ENCODE measurements around the gene PRKN.
"Not testable (repeated sequence)": the region's sequence is repeated elsewhere in the genome, so short reads cannot be mapped to it uniquely, and the experiment has no call there.

PRKN gene

GRCh38 chr6:162543221-162543620, 184.3 kb downstream of the PRKN start:
- Histone ChIP-seq H3K9ac (ENCODE audit: low read length in 2 of 2) (no peak overlapping the region), H3K36me3 (ENCODE audit: control insufficient read depth in 2 of 2, insufficient read depth in 2 of 2, low read length in 2 of 2) (no peaks in the 10 kb centered on the region), H3K4me3 (ENCODE audit: low read length in 2 of 2) (no peak overlapping the region), H3K27me3 (ENCODE audit: control insufficient read depth in 1 of 2, insufficient read depth in 2 of 2, low read length in 2 of 2) (no peaks in the 10 kb centered on the region), H3K27ac (ENCODE audit: low read length) (no peak overlapping the region), H3K4me1 (ENCODE audit: control insufficient read depth, insufficient read depth, low read length) (peaks cover 2% of the 10 kb centered on the region), H3K9me3 (ENCODE audit: control insufficient read depth in 2 of 2, low read length in 2 of 2) (no peaks in the 10 kb centered on the region)

DNA sequence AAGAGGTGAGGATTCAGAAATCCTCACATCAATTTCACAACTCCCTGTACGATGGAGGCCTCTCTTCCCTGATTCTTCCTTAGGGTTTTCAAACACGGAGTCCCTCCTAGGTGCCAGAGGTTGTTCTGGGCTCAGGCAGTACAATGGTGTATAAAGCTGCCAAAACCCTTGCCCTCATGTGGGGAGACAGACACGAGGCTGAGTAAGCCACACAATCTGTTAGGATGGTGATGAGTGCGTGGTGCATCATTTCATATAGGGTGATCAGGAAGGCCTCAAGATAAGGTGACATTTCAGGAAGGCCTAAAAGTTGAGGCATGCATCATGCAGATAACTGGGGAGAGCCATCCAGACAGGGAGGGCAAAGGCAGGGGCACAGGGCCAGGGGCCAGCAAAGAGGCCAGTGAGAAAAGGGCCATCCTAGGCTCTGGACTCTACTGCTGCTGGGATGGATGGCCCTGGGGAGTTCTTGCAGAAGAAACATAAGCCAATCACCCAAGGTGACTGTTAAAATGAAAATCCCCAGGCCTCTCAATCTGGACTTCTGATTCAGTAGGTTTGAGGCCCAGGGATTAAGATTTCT, 186.5 kb downstream of the PRKN start:
- Histone ChIP-seq H3K4me1 (ENCODE audit: control insufficient read depth, insufficient read depth, low read length) (peaks cover 2% of the 10 kb centered on the region), H3K9me3 (ENCODE audit: control insufficient read depth in 2 of 2, low read length in 2 of 2) (no peaks in the 10 kb centered on the region), H3K27ac (ENCODE audit: low read length) (no peak overlapping the region), H3K36me3 (ENCODE audit: control insufficient read depth in 2 of 2, insufficient read depth in 2 of 2, low read length in 2 of 2) (no peaks in the 10 kb centered on the region), H3K27me3 (ENCODE audit: control insufficient read depth in 1 of 2, insufficient read depth in 2 of 2, low read length in 2 of 2) (no peaks in the 10 kb centered on the region), H3K9ac (ENCODE audit: low read length in 2 of 2) (no peak overlapping the region), H3K4me3 (ENCODE audit: low read length in 2 of 2) (no peak overlapping the region)

- H3K9ac ChIP-seq (ENCODE audit: low read length in 2 of 2), result no peak overlapping the region
- peaks cover 2% of the 10 kb centered on the region for H3K4me1 ChIP-seq (ENCODE audit: control insufficient read depth, insufficient read depth, low read length)
- no peaks in the 10 kb centered on the region for H3K9me3 ChIP-seq (ENCODE audit: control insufficient read depth in 2 of 2, low read length in 2 of 2)
- H3K4me3 ChIP-seq (ENCODE audit: low read length in 2 of 2), result no peak overlapping the region
- H3K36me3 ChIP-seq (ENCODE audit: control insufficient read depth in 2 of 2, insufficient read depth in 2 of 2, low read length in 2 of 2), result no peaks in the 10 kb centered on the region
- no peaks in the 10 kb centered on the region for H3K27me3 ChIP-seq (ENCODE audit: control insufficient read depth in 1 of 2, insufficient read depth in 2 of 2, low read length in 2 of 2)
- H3K27ac ChIP-seq (ENCODE audit: low read length), result no peak overlapping the region
Observed at GRCh38 chr6:162539321-162539720, 188.2 kb downstream of the PRKN start.

DNA sequence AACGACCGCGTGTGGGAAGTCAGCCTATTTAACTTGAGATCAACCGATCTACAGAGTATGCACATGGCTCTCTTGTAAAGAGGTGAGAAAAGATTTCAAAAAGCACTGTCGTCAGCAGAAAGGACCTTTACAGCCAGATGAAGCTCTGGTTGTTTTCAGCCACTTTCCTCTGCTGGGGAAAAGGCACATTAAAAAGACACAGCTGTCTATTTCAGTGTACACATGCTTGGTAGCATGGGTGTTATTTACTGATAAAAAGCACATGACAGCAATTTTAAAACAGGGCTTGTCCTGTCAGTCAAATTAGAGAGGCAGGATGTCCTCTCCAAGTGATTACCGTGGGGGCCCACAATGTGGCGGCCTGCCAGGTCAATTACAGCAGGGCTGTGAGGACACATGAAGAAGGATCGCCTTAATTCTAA, 188.9 kb downstream of the PRKN start:
- Histone ChIP-seq H3K36me3 (ENCODE audit: control insufficient read depth in 2 of 2, insufficient read depth in 2 of 2, low read length in 2 of 2) (no peaks in the 10 kb centered on the region), H3K27me3 (ENCODE audit: control insufficient read depth in 1 of 2, insufficient read depth in 2 of 2, low read length in 2 of 2) (no peaks in the 10 kb centered on the region), H3K9me3 (ENCODE audit: control insufficient read depth in 2 of 2, low read length in 2 of 2) (no peaks in the 10 kb centered on the region), H3K4me1 (ENCODE audit: control insufficient read depth, insufficient read depth, low read length) (no peaks in the 10 kb centered on the region), H3K9ac (ENCODE audit: low read length in 2 of 2) (no peak overlapping the region), H3K27ac (ENCODE audit: low read length) (no peak overlapping the region), H3K4me3 (ENCODE audit: low read length in 2 of 2) (no peak overlapping the region)

DNA sequence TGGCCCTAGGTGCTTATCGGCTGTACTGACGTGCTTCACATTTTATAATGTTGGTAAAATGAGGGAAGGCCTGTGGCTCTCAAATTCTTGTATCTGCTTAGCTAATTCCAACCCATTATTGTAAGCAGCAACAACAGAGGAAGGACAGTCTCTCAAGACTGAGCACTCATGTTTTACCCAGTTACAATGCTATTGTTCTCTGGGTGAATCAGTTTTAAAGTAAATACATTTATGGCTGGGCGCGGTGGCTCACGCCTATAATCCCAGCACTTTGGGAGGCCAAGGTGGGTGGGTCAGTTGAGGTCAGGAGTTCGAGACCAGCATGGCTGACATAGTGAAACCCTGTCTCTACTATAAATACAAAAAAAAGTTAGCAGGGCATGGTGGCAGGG, 194.6 kb downstream of the PRKN start:
- H3K27me3 ChIP-seq (ENCODE audit: control insufficient read depth in 1 of 2, insufficient read depth in 2 of 2, low read length in 2 of 2), result no peaks in the 10 kb centered on the region
- no peaks in the 10 kb centered on the region for H3K4me1 ChIP-seq (ENCODE audit: control insufficient read depth, insufficient read depth, low read length)
- H3K4me3 ChIP-seq (ENCODE audit: low read length in 2 of 2), result no peak overlapping the region
- no peaks in the 10 kb centered on the region for H3K36me3 ChIP-seq (ENCODE audit: control insufficient read depth in 2 of 2, insufficient read depth in 2 of 2, low read length in 2 of 2)
- no peak overlapping the region for H3K9ac ChIP-seq (ENCODE audit: low read length in 2 of 2)
- no peak overlapping the region for H3K27ac ChIP-seq (ENCODE audit: low read length)
- H3K9me3 ChIP-seq (ENCODE audit: control insufficient read depth in 2 of 2, low read length in 2 of 2), result no peaks in the 10 kb centered on the region

DNA sequence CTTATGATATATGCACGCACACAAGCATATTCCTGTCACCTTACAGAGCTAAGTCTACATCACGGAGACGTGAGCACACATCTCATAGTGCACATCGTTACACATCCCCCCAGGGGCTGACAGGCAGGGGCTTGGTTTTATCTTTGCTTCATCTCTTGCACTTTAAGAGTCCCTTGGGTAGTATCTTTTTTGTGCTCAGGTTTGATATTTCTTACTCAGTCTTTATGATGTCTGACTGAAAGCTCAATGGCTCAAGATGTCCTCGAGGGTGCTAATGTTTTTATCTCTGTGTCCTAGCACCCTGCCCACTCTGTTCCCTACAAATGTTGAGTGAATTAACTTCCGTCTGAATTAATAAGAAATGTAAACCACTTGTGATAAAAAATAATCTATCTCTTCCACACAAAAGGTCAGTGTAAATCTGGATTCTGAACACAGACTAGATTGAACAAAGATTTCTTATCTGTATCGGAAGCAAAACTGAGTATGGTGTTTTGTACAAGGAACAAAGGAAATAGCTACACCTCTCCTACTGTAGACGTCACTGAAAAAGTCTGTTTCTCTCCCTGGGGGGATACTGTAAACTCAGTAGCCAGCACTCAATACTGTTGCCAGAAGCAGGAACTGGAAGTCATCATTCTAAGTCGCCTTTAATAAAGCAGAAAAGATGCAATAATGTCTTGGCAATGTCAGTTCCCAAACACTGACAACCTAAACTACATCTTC, 195.1 kb downstream of the PRKN start:
- H3K4me1 ChIP-seq (ENCODE audit: control insufficient read depth, insufficient read depth, low read length), result no peaks in the 10 kb centered on the region
- H3K9ac ChIP-seq (ENCODE audit: low read length in 2 of 2), result no peak overlapping the region
- H3K27ac ChIP-seq (ENCODE audit: low read length), result no peak overlapping the region
- H3K36me3 ChIP-seq (ENCODE audit: control insufficient read depth in 2 of 2, insufficient read depth in 2 of 2, low read length in 2 of 2), result no peaks in the 10 kb centered on the region
- H3K9me3 ChIP-seq (ENCODE audit: control insufficient read depth in 2 of 2, low read length in 2 of 2), result no peaks in the 10 kb centered on the region
- H3K4me3 ChIP-seq (ENCODE audit: low read length in 2 of 2), result no peak overlapping the region
- H3K27me3 ChIP-seq (ENCODE audit: control insufficient read depth in 1 of 2, insufficient read depth in 2 of 2, low read length in 2 of 2), result no peaks in the 10 kb centered on the region

GRCh38 chr6:162531391-162531790, 196.2 kb downstream of the PRKN start:
- not testable (repeated sequence) for H3K27ac ChIP-seq (ENCODE audit: low read length); H3K9me3 ChIP-seq (ENCODE audit: control insufficient read depth in 2 of 2, low read length in 2 of 2); H3K4me3 ChIP-seq (ENCODE audit: low read length in 2 of 2); H3K4me1 ChIP-seq (ENCODE audit: control insufficient read depth, insufficient read depth, low read length); H3K9ac ChIP-seq (ENCODE audit: low read length in 2 of 2); H3K27me3 ChIP-seq (ENCODE audit: control insufficient read depth in 1 of 2, insufficient read depth in 2 of 2, low read length in 2 of 2); H3K36me3 ChIP-seq (ENCODE audit: control insufficient read depth in 2 of 2, insufficient read depth in 2 of 2, low read length in 2 of 2)

GRCh38 chr6:162528538-162528937, 199.0 kb downstream of the PRKN start:
- Histone ChIP-seq H3K9ac (ENCODE audit: low read length in 2 of 2) (no peak overlapping the region), H3K27ac (ENCODE audit: low read length) (no peak overlapping the region), H3K27me3 (ENCODE audit: control insufficient read depth in 1 of 2, insufficient read depth in 2 of 2, low read length in 2 of 2) (no peaks in the 10 kb centered on the region), H3K4me3 (ENCODE audit: low read length in 2 of 2) (no peak overlapping the region), H3K4me1 (ENCODE audit: control insufficient read depth, insufficient read depth, low read length) (no peaks in the 10 kb centered on the region), H3K36me3 (ENCODE audit: control insufficient read depth in 2 of 2, insufficient read depth in 2 of 2, low read length in 2 of 2) (no peaks in the 10 kb centered on the region), H3K9me3 (ENCODE audit: control insufficient read depth in 2 of 2, low read length in 2 of 2) (no peaks in the 10 kb centered on the region)

DNA sequence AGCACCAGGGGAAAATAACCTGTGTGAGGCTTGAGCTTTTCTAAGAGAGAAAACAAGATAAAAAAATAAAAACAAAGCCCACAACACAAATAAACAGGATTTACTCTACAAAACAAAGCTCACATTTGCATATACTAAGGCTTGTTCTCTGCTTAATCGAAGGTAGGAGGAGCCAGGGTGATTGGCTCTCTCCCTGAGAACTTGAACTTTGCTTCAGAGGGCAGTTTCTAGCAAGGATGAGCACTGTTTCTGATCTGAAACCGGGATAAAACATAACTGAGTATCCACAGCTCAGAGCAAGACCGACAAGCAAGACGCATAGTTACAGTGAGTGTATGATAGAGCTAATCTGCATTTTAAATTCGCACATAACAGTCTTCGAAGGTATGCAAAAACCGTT, 200.6 kb downstream of the PRKN start:
- no peak overlapping the region for H3K9ac ChIP-seq (ENCODE audit: low read length in 2 of 2)
- no peaks in the 10 kb centered on the region for H3K36me3 ChIP-seq (ENCODE audit: control insufficient read depth in 2 of 2, insufficient read depth in 2 of 2, low read length in 2 of 2)
- no peaks in the 10 kb centered on the region for H3K9me3 ChIP-seq (ENCODE audit: control insufficient read depth in 2 of 2, low read length in 2 of 2)
- no peaks in the 10 kb centered on the region for H3K4me1 ChIP-seq (ENCODE audit: control insufficient read depth, insufficient read depth, low read length)
- no peak overlapping the region for H3K4me3 ChIP-seq (ENCODE audit: low read length in 2 of 2)
- H3K27me3 ChIP-seq (ENCODE audit: control insufficient read depth in 1 of 2, insufficient read depth in 2 of 2, low read length in 2 of 2), result no peaks in the 10 kb centered on the region
- H3K27ac ChIP-seq (ENCODE audit: low read length), result no peak overlapping the region

DNA sequence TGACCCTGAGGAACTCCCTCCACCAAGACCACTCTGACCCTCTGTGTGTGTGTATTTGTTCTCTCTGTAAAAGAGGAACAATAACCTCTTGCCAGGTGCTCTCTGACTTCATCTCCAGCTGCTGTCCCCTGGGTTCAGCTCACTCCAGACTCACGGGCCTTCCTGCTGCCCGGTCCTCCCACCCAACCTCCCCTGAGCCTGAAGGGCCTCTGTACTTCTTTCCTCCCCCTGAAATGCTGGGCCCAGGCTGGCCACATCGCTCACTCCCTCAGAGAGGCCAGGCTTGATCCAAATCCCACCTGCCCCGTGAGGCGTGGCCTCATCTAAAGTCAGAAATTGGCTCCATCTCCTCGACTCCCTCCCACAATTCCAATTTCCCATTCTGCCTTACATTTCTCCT, 202.4 kb downstream of the PRKN start:
- no peak overlapping the region for H3K4me3 ChIP-seq (ENCODE audit: low read length in 2 of 2)

GRCh38 chr6:162512744-162513143, 214.8 kb downstream of the PRKN start:
- H3K27ac ChIP-seq (ENCODE audit: low read length), result no peak overlapping the region
- H3K27me3 ChIP-seq (ENCODE audit: control insufficient read depth in 1 of 2, insufficient read depth in 2 of 2, low read length in 2 of 2), result no peaks in the 10 kb centered on the region
- no peaks in the 10 kb centered on the region for H3K9me3 ChIP-seq (ENCODE audit: control insufficient read depth in 2 of 2, low read length in 2 of 2)

More for the DNA sequence above, 202.4 kb downstream of the PRKN start:
- Histone ChIP-seq H3K9ac (ENCODE audit: low read length in 2 of 2) (no peak overlapping the region), H3K36me3 (ENCODE audit: control insufficient read depth in 2 of 2, insufficient read depth in 2 of 2, low read length in 2 of 2) (no peaks in the 10 kb centered on the region), H3K4me1 (ENCODE audit: control insufficient read depth, insufficient read depth, low read length) (no peaks in the 10 kb centered on the region), H3K27me3 (ENCODE audit: control insufficient read depth in 1 of 2, insufficient read depth in 2 of 2, low read length in 2 of 2) (no peaks in the 10 kb centered on the region), H3K9me3 (ENCODE audit: control insufficient read depth in 2 of 2, low read length in 2 of 2) (no peaks in the 10 kb centered on the region), H3K27ac (ENCODE audit: low read length) (no peak overlapping the region)

More at GRCh38 chr6:162512744-162513143, 214.8 kb downstream of the PRKN start:
- Histone ChIP-seq H3K4me1 (ENCODE audit: control insufficient read depth, insufficient read depth, low read length) (peaks cover 3% of the 10 kb centered on the region), H3K36me3 (ENCODE audit: control insufficient read depth in 2 of 2, insufficient read depth in 2 of 2, low read length in 2 of 2) (no peaks in the 10 kb centered on the region), H3K4me3 (ENCODE audit: low read length in 2 of 2) (no peak overlapping the region), H3K9ac (ENCODE audit: low read length in 2 of 2) (no peak overlapping the region)
